Keratinocyte (primary cell): ENCODE measurements around the gene INO80. TPM values are rescaled to one million over a fixed set of nuclear protein-coding genes. Genes with fewer than 3 reads are reported as not detected.

Source experiments
- DNase-seq: peaks from one replicate; pipeline ENCODE4 v3.0.0-alpha.2; 2011; ENCODE audit warnings: low read depth, missing footprints, low spot score
- FAIRE-seq: peaks from 2 replicates; lab custom pipeline; 2011; peaks lifted over from hg19 to GRCh38; lab: Jason Lieb, UNC
- H2AFZ ChIP-seq: 2 replicates; pipeline ENCODE4 v1.6.0; 2012; ENCODE audit warnings: low read length, control low read depth, inconsistent platforms; ENCODE audit not compliant: control insufficient read depth
- H3K27ac ChIP-seq: 2 replicates; pipeline ENCODE4 v1.5.1; 2011; ENCODE audit warnings: low read length; ENCODE audit not compliant: control insufficient read depth, insufficient read depth
- H3K27me3 ChIP-seq: 3 replicates; pipeline ENCODE4 v1.6.0; 2011; ENCODE audit warnings: low read length; ENCODE audit not compliant: control insufficient read depth, insufficient read depth; ENCODE audit errors: extremely low read depth
- H3K36me3 ChIP-seq, 2 experiments: 2 replicates in 1 of 2; 3 replicates in 1 of 2; pipeline ENCODE4 v1.5.1; 2011; ENCODE audit warnings: low read length in 2 of 2, mild to moderate bottlenecking in 1 of 2; ENCODE audit not compliant: control insufficient read depth in 2 of 2, insufficient read depth in 2 of 2; ENCODE audit errors: extremely low read depth in 1 of 2
- H3K4me1 ChIP-seq: 3 replicates; pipeline ENCODE4 v1.5.1; 2011; ENCODE audit warnings: low read length; ENCODE audit not compliant: control insufficient read depth, insufficient read depth; ENCODE audit errors: extremely low read depth
- H3K4me2 ChIP-seq: 3 replicates; pipeline ENCODE4 v1.6.0; 2011; ENCODE audit warnings: low read depth, low read length; ENCODE audit not compliant: control insufficient read depth, insufficient read depth; ENCODE audit errors: extremely low read depth
- H3K4me3 ChIP-seq, 3 experiments: fragments of 200-600 bp in 1 of 3; sonication (generic) in 1 of 3; 2 replicates in 2 of 3; 3 replicates in 1 of 3; pipeline ENCODE4 v1.5.1; 2011 to 2016; ENCODE audit warnings: low read length in 3 of 3, mild to moderate bottlenecking in 3 of 3, control low read depth in 2 of 3, inconsistent platforms in 1 of 3, low read depth in 1 of 3, mixed read lengths in 1 of 3, mixed run types in 1 of 3, moderate library complexity in 1 of 3; ENCODE audit not compliant: control insufficient read depth in 2 of 3, insufficient read depth in 2 of 3; ENCODE audit errors: extremely low read depth in 1 of 3
- H3K79me2 ChIP-seq: 2 replicates; pipeline ENCODE4 v1.6.0; 2012; ENCODE audit warnings: low read length; ENCODE audit not compliant: control insufficient read depth, insufficient read depth
- H3K9ac ChIP-seq: 3 replicates; pipeline ENCODE4 v1.6.0; 2011; ENCODE audit warnings: low read length; ENCODE audit not compliant: control insufficient read depth, insufficient read depth; ENCODE audit errors: extremely low read depth
- H3K9me1 ChIP-seq: 3 replicates; pipeline ENCODE4 v1.6.0; 2011; ENCODE audit warnings: low read length; ENCODE audit not compliant: control insufficient read depth, insufficient read depth; ENCODE audit errors: extremely low read depth
- H3K9me3 ChIP-seq: 2 replicates; pipeline ENCODE4 v1.5.1; 2012; ENCODE audit warnings: low read depth, low read length; ENCODE audit not compliant: control insufficient read depth
- H4K20me1 ChIP-seq: 3 replicates; pipeline ENCODE4 v1.6.0; 2011; ENCODE audit warnings: low read length; ENCODE audit not compliant: control insufficient read depth, insufficient read depth; ENCODE audit errors: extremely low read depth
- CTCF ChIP-seq, 3 experiments: IDR thresholded peaks in 1 of 3; conservative IDR thresholded peaks in 1 of 3; optimal IDR thresholded peaks in 1 of 3; 2 replicates in 2 of 3; 3 replicates in 1 of 3; pipeline versions ENCODE3 to v1.5.1; 2011; ENCODE audit warnings: low read length in 3 of 3, mild to moderate bottlenecking in 3 of 3, moderate library complexity in 2 of 3, control low read depth in 1 of 3, inconsistent platforms in 1 of 3; ENCODE audit not compliant: insufficient read depth in 2 of 3; ENCODE audit errors: extremely low read depth in 1 of 3
- EZH2 ChIP-seq: IDR thresholded peaks from one replicate; pipeline ENCODE4 v1.6.1; 2012; ENCODE audit warnings: inconsistent platforms, mild to moderate bottlenecking, low read length, moderate library complexity
- dilution Hi-C: fragments of 300-500 bp; cut with MboI; formaldehyde crosslinking; loops from one replicate; pipeline ENCODE4 v1.7.0; 2020; ENCODE audit warnings: low sequenced_read_pairs; ENCODE audit not compliant: extremely low pct_ligation_motif_present
- polyA plus RNA-seq, 5 experiments: library from polyadenylated mRNA; depleted of rRNA in 3 of 5; stranded (reverse) in 3 of 5; stranded (forward) in 1 of 5; unstranded in 1 of 5; fragments of >200 nt; gene quantifications; 1 replicate in 1 of 5; 2 replicates in 3 of 5; 3 replicates in 1 of 5; pipeline versions ENCODE4 v1.2.1 to v1.2.3, GENCODE V29; 2011 to 2012; ENCODE audit warnings: missing spikeins in 2 of 5, low read depth in 1 of 5, low replicate concordance in 1 of 5

INO80 gene
- polyA plus RNA-seq, 1 donor (not counting 4 experiments of a cell fraction or from before 2014, with no cell fraction given) = 10.3 TPM

DNA sequence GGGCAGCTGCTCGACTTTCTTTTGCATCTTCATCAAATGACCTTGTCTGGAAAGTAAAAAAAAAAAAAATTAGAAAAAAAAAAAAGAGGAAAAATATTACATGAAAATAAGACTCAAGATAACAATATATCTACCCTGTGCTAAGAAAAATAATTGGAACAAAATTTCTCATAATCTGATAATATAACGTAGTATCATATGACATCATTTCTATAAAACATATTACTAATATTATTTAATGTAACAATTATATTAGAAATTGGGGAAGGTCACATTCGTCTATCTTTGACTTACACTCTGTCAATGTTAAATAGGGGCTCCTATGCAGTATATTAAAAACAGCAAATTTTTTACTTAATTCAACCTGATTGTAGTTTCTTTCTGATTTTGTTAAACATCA is 44.1 kb downstream of the INO80 start:
- FAIRE-seq (no peak), DNase-seq (no peak)
- Histone ChIP-seq H3K9me1 (no peaks in the 10 kb centered on the region), H3K4me3 (no peak overlapping the region), H3K9ac (no peak overlapping the region), H3K27ac (no peak overlapping the region), H3K36me3 (peaks cover 24 to 47% of the 10 kb centered on the region in 2 experiments), H3K4me1 (no peaks in the 10 kb centered on the region), H3K9me3 (no peaks in the 10 kb centered on the region), H3K27me3 (no peaks in the 10 kb centered on the region), H2AFZ (no peak overlapping the region), H3K4me2 (no peak overlapping the region), H4K20me1 (no peaks in the 10 kb centered on the region), H3K79me2 (peaks cover 1% of the 10 kb centered on the region)
- TF ChIP-seq EZH2 = no peak
- TF ChIP-seq CTCF (optimal IDR thresholded peaks at IDR 0.05 in 1 of 3, IDR thresholded peaks at IDR 0.05 in 1 of 3, conservative IDR thresholded peaks at IDR 0.05 in 1 of 3; ENCODE audit: extremely low read depth in 1 of 3, insufficient read depth in 2 of 3, low read length in 3 of 3) = no peak
- dilution Hi-C loops = no loop called here

DNA sequence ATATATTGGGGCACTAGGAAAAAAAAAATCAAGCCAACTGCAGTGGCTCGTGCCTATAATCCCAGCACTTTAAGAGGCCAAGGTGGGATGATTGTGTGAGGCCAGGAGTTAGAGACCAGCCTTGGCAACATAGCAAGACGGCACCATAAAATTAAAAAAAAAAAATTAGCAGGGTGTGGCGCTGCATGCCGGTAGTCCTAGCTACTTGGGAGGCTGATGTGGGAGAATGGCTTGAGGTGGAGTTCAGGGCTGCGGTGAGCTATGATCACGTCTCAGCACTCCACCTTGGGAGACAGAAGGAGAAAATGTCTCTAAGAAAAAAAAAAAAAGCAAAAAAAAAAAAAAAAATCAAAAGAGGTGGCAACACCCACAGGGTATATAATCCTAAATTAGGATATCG is 49.6 kb downstream of the INO80 start:
- no peak overlapping the region for H3K9ac ChIP-seq
- DNase-seq (no peak), FAIRE-seq (no peak)
- H4K20me1 ChIP-seq = no peaks in the 10 kb centered on the region
- no peak overlapping the region for H3K4me3 ChIP-seq
- no peak overlapping the region for H2AFZ ChIP-seq
- no peaks in the 10 kb centered on the region for H3K79me2 ChIP-seq
- peaks cover 5% of the 10 kb centered on the region for H3K9me3 ChIP-seq
- no peak overlapping the region for H3K4me2 ChIP-seq
- H3K4me1 ChIP-seq = no peaks in the 10 kb centered on the region
- TF ChIP-seq EZH2 (no peak), CTCF (optimal IDR thresholded peaks at IDR 0.05 in 1 of 3, IDR thresholded peaks at IDR 0.05 in 1 of 3, conservative IDR thresholded peaks at IDR 0.05 in 1 of 3; ENCODE audit: extremely low read depth in 1 of 3, insufficient read depth in 2 of 3, low read length in 3 of 3) (no peak)
- peaks cover 24 to 41% of the 10 kb centered on the region in 2 experiments for H3K36me3 ChIP-seq
- H3K9me1 ChIP-seq = no peaks in the 10 kb centered on the region
- H3K27me3 ChIP-seq = no peaks in the 10 kb centered on the region
- H3K27ac ChIP-seq = no peak overlapping the region
- dilution Hi-C loops = no loop called here
